GM18526 (cell line): ENCODE data around the gene SPATA2L.

Experiments
- POLR2A ChIP-seq: IDR thresholded peaks from 3 replicates; pipeline ENCODE4 v1.6.1; 2011; ENCODE audit not compliant: insufficient read length; ENCODE audit errors: extremely low read depth

The SPATA2L gene

DNA sequence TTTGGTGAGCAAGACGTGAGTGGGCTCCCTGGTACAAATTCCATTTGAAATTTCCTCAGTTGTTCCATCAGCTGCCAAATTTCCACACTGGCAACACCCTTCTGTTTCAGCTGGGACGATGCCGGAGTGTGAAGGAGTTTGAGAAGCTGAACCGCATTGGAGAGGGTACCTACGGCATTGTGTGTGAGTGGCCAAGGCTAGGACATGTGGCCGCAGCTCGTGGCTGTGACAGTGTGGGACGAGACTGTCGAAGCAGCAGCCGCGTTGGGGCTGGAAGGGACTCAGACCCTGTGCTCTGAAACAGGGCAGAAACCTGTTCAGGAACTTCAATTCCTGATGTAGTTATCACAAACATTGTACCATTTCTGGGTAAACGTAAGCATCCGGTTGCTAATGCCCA is 12.4 kb downstream of the SPATA2L start:
- no peak for TF ChIP-seq POLR2A

GRCh38 chr16:89688395-89688794 is 13.1 kb downstream of the SPATA2L start:
- TF ChIP-seq POLR2A, result no peak

GRCh38 chr16:89687092-89687940 is 14.2 kb downstream of the SPATA2L start:
- no peak for TF ChIP-seq POLR2A

DNA sequence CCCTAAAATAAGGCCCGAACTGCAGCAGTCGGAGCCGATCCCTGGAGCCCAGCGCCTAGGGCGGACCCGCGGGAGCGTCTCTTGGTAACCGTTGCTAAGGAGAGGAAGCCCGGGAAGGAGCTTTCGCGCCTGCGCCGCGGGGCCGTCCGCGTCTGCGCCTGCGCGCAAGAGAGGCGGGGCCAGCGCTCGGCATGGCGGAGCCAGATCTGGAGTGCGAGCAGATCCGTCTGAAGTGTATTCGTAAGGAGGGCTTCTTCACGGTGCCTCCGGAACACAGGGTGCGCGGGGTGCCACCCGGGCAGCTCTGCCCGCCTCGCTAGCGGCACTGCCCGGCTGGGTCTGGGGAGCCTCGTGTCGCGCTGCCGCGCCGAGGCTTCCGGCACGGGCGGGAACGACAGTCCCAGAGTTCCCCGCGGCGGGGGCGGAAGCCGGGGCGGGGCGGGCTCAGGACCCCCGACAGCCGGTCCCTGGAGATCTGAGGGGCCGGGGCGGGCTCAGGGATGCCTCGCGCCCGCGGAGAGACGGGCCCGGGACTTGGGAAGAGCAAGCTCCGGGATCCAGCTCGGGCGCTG is 14.9 kb downstream of the SPATA2L start, which contains the start of gene CDK10:
TSS of gene CDK10 (plus strand) at position 170 of the 572 bp plus-strand sequence. CDS start at position 192, 22 bp downstream.
- TF ChIP-seq POLR2A, result peak; percentile 95

- no peak for TF ChIP-seq POLR2A
Observed at GRCh38 chr16:89685916-89686315, 15.6 kb downstream of the SPATA2L start.

DNA sequence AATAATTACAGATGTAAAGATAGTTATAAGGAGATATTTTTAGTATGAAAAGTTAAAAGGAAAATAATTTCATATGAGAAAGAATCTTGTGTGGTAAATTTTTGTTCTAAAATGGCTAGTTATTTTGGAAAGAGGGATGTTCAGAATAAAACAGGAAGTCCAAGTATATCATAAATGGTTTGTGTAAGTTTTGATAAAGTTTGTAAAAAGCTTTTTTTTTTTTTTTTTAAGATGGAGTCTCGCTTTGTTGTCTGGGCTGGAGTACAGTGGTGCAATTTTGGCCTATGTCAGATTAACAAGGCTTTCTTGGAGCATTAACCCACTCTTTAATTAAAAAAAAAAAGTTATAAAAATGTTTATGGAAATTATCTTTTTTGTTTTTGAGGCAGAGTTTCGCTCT is 23.2 kb downstream of the SPATA2L start:
- no peak for TF ChIP-seq POLR2A

- TF ChIP-seq POLR2A, result no peak
Observed at GRCh38 chr16:89672177-89672941, 29.1 kb downstream of the SPATA2L start.

- no peak for TF ChIP-seq POLR2A
Observed at GRCh38 chr16:89670496-89671431, 30.7 kb downstream of the SPATA2L start.

- no peak for TF ChIP-seq POLR2A
Observed at GRCh38 chr16:89669755-89670154, 31.8 kb downstream of the SPATA2L start.

- TF ChIP-seq POLR2A, result no peak
Observed at GRCh38 chr16:89668790-89669158, 32.7 kb downstream of the SPATA2L start.

DNA sequence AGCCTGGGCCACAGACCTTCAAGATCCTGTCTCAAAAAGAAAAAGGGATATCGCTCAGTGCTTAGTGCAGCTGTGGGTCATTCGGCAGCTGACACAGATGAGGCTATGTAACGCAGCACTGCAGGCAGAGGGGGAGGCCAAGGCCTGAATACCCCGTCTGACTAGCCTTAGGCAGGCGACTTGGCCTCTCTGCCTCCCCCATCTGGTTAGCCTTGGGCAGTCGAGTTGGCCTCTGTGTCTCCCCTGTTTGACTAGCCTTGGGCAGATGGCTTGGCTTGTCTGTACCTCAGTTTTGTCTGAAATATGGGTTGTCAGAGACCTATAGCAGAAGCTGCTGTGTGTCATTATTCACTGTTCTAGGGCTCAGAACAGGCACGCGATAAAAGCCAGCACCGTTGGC is 33.9 kb downstream of the SPATA2L start:
- TF ChIP-seq POLR2A, result no peak

DNA sequence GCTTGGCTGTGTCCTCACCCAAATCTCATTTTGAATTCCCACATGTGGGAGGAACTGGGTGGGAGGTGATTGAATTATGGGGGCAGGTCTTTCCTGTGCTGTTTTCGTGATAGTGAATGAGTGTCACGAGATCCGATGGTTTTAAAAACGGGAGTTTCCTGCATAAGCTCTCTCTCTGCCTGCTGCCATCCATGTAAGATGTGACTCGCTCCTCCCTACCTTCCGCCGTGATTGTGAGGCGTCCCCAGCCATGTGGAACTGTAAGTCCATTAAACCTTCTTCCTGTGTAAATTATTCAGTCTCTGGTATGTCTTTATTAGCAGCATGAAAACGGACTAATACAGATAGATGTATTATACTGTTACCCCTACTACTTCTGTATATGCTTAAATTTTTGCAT is 40.3 kb downstream of the SPATA2L start:
- no peak for TF ChIP-seq POLR2A

GRCh38 chr16:89660146-89660545 is 41.4 kb downstream of the SPATA2L start:
- no peak for TF ChIP-seq POLR2A

GRCh38 chr16:89658221-89658879 is 43.2 kb downstream of the SPATA2L start:
- no peak for TF ChIP-seq POLR2A
